ENCODE measurements around the gene ZNF502. TPM values are rescaled to one million over a fixed set of nuclear protein-coding genes. Genes with fewer than 3 reads are reported as not detected.
A peak's percentile ranks its signal among the peaks of the same experiment; 100 is the strongest.

ZNF502 gene
- total RNA-seq, 1 donor from 2014 or later, result not detected

DNA sequence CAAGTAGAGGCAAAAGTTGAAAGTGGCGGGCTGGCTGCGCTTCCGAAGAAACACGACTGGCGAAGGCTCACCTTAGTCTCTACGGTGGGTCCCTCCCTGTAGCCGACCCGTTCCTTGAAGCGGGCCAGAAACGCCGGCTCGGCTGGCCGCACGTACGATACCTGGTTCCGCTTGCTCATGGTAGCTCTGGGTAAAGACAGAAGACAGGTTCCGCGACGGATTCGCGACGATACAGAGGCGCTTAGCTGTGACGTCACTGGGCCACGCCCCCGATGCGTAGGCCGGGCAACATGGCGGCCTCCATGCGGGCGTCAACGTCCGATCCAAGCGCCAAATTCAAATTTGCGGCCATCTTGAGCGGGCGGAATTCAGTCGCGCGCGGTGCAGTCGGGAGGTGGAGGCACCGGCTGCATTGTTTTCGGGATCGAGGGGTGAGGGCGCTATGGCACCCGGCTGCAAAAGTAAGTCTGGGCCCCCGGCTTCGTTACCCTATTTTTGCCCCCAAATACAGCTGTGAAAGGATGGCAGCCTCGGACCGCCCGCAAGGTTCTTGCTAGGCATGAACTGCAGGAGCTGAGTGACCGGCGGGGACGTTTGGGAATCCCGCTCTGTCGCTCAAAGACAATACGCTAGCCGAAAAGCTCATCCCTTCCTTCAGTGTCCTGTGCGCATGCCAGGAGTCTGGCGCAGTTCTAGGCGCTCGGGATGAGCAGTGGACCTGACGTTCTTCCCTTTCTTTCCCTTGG is 49.1 kb downstream of the ZNF502 start, which contains the start of the genes KIAA1143 and KIF15:
Gene KIAA1143, minus strand, starts transcription at position 196 of the 746 bp plus-strand sequence. Its CDS starts 17 bp downstream, at position 179.
Gene KIF15, plus strand, starts transcription at position 371 of the 746 bp plus-strand sequence. Its CDS starts 72 bp downstream, at position 443.
- H3K27ac Mint-ChIP-seq (ENCODE audit: unreplicated experiment), result peak within 1 kb of the TSS; percentile 68
- peak; percentile 97 for DNase-seq (ENCODE audit: low spot score)
- peaks cover 16% of the 10 kb centered on the region for H3K4me1 Mint-ChIP-seq (ENCODE audit: low read depth)
- peak within 1 kb of the TSS; percentile 78 for H3K4me3 Mint-ChIP-seq (ENCODE audit: unreplicated experiment)
- TF ChIP-seq, protein P1, sequence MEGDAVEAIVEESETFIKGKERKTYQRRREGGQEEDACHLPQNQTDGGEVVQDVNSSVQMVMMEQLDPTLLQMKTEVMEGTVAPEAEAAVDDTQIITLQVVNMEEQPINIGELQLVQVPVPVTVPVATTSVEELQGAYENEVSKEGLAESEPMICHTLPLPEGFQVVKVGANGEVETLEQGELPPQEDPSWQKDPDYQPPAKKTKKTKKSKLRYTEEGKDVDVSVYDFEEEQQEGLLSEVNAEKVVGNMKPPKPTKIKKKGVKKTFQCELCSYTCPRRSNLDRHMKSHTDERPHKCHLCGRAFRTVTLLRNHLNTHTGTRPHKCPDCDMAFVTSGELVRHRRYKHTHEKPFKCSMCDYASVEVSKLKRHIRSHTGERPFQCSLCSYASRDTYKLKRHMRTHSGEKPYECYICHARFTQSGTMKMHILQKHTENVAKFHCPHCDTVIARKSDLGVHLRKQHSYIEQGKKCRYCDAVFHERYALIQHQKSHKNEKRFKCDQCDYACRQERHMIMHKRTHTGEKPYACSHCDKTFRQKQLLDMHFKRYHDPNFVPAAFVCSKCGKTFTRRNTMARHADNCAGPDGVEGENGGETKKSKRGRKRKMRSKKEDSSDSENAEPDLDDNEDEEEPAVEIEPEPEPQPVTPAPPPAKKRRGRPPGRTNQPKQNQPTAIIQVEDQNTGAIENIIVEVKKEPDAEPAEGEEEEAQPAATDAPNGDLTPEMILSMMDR (IDR thresholded peaks at IDR 0.05), result peak; percentile 28
- H3K36me3 Mint-ChIP-seq (ENCODE audit: low read depth), result peaks cover 20% of the 10 kb centered on the region
- H3K9me3 Mint-ChIP-seq (ENCODE audit: low read depth), result peaks cover 21% of the 10 kb centered on the region
- H3K27me3 Mint-ChIP-seq (ENCODE audit: low read depth), result no peaks in the 10 kb centered on the region

DNA sequence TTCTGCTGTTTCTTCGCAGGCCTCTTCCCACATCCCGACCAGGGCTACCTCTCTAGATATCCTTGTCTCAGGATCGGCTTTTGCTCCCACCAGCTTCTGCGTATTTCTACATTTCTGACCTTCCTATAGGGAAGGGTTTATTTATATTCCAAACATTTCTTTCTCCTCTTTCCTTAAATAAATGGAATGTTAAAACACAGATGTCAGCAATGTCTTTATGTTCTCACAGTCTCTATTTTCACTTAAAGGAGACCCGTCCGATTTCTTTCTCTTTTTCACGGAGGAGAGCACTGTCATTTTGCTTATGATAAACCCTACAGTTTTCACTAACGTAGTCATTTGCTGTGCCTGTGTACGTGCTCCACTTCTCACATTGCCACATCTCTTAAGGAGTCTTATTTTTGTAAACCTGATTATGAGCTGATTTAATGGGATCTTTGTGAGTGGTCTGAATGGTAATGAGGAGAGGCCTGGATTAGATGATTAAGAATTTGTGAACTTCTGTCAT is 49.8 kb downstream of the ZNF502 start:
- DNase-seq (ENCODE audit: low spot score), result no peak
- Mint-ChIP-seq H3K27ac (ENCODE audit: unreplicated experiment) (peak overlapping the region; percentile 68), H3K27me3 (ENCODE audit: low read depth) (no peaks in the 10 kb centered on the region), H3K36me3 (ENCODE audit: low read depth) (peaks cover 19% of the 10 kb centered on the region), H3K4me3 (ENCODE audit: unreplicated experiment) (peak overlapping the region; percentile 78), H3K9me3 (ENCODE audit: low read depth) (peaks cover 19% of the 10 kb centered on the region), H3K4me1 (ENCODE audit: low read depth) (peaks cover 16% of the 10 kb centered on the region)
- TF ChIP-seq, protein P1 (IDR thresholded peaks at IDR 0.05), result no peak

DNA sequence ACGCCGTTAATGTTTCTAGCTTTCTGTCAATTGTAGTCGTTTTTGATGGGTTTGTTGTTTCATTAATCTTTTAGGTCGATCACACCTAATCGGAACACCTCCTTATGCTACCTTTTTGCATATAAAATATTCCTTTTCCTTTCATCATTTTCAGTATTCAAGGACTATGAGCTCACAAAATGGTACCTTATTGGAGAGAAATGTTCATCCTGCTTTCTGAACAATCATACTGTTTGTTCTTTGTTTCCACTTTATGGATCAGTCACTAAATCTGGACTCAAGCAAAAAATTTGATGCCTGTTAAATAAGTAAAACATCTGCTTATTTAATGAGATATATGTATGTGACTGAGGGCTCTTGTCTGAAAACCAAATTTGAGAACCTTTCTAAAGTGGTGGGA is 50.2 kb downstream of the ZNF502 start:
- TF ChIP-seq, protein P1 (IDR thresholded peaks at IDR 0.05), result no peak
- peaks cover 16% of the 10 kb centered on the region for H3K4me1 Mint-ChIP-seq (ENCODE audit: low read depth)
- peaks cover 15% of the 10 kb centered on the region for H3K36me3 Mint-ChIP-seq (ENCODE audit: low read depth)

DNA sequence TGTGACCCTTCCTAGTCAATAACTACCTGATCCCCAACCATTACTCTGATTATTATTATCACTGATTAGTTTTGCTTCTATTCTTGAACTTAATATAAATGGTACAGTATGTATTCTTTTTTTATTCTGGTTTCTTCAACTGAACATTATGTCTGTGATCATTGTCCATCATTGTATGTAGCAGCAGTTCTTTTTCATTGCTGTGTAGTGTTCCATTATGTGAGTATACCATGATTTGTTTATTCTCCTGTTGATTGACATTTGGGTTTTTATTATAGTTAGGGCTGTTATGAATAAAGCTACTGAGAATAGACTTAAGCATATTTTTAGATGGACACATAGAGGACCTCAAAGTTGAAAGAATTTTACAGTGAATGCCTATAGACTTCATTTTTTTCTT is 51.8 kb downstream of the ZNF502 start:
- peaks cover 5% of the 10 kb centered on the region for H3K36me3 Mint-ChIP-seq (ENCODE audit: low read depth)

More for the DNA sequence above, 50.2 kb downstream of the ZNF502 start:
- Mint-ChIP-seq H3K9me3 (ENCODE audit: low read depth) (peaks cover 15% of the 10 kb centered on the region), H3K27ac (ENCODE audit: unreplicated experiment) (no peak overlapping the region), H3K4me3 (ENCODE audit: unreplicated experiment) (peak overlapping the region; percentile 78), H3K27me3 (ENCODE audit: low read depth) (no peaks in the 10 kb centered on the region)
- no peak for DNase-seq (ENCODE audit: low spot score)

More for the DNA sequence above, 51.8 kb downstream of the ZNF502 start:
- Mint-ChIP-seq H3K27ac (ENCODE audit: unreplicated experiment) (no peak overlapping the region), H3K27me3 (ENCODE audit: low read depth) (no peaks in the 10 kb centered on the region), H3K4me3 (ENCODE audit: unreplicated experiment) (no peak overlapping the region), H3K4me1 (ENCODE audit: low read depth) (peaks cover 16% of the 10 kb centered on the region), H3K9me3 (ENCODE audit: low read depth) (peaks cover 5% of the 10 kb centered on the region)
- TF ChIP-seq, protein P1 (IDR thresholded peaks at IDR 0.05), result no peak
- DNase-seq (ENCODE audit: low spot score), result no peak

Data from chondrocyte (in vitro differentiated cells).